Measurements from ENCODE around the gene ECE1.
"Not testable (repeated sequence)": the region's sequence is repeated elsewhere in the genome, so short reads cannot be mapped to it uniquely, and the experiment has no call there.

- TF ChIP-seq CTCF (IDR thresholded peaks at IDR 0.05; ENCODE audit: insufficient read depth, low read length, poor library complexity, severe bottlenecking); EZH2phosphoT487 (conservative IDR thresholded peaks at IDR 0.05; ENCODE audit: low read length): not testable (repeated sequence)
These were observed 8.2 kb downstream of the ECE1 start for GRCh38 chr1:21282020-21282419.

Measured in SU-DHL-6 (cell line).